Suprapubic skin (tissue), 4 donors: ENCODE data around the gene OR4Q2. TPM values are rescaled to one million over a fixed set of nuclear protein-coding genes. Genes with fewer than 3 reads are reported as not detected.
"Not testable (repeated sequence)": the region's sequence is repeated elsewhere in the genome, so short reads cannot be mapped to it uniquely, and the experiment has no call there.

Experiments used
- DNase-seq, 2 donors: peaks; one replicate each; pipeline ENCODE4 v3.0.0-alpha.2; 2019; ENCODE audit warnings: low spot score in 2 of 2
- H3K27ac ChIP-seq: fragments of 200-600 bp; sonication (generic); one replicate; pipeline ENCODE4 v1.5.1; 2019
- H3K27me3 ChIP-seq: fragments of 200-600 bp; sonication (generic); one replicate; pipeline ENCODE4 v1.5.1; 2019
- H3K36me3 ChIP-seq: fragments of 200-600 bp; sonication (generic); one replicate; pipeline ENCODE4 v1.5.1; 2019
- H3K4me1 ChIP-seq: fragments of 200-600 bp; sonication (generic); one replicate; pipeline ENCODE4 v1.5.1; 2019
- H3K4me3 ChIP-seq: fragments of 200-600 bp; sonication (generic); one replicate; pipeline ENCODE4 v1.5.1; 2019; ENCODE audit warnings: mild to moderate bottlenecking
- H3K9me3 ChIP-seq: fragments of 200-600 bp; sonication (generic); one replicate; pipeline ENCODE4 v1.5.1; 2019
- CTCF ChIP-seq, 2 donors: fragments of 200-600 bp in 1 of 2; fragments of 450-650 bp in 1 of 2; sonication (generic) in 1 of 2; IDR thresholded peaks; one replicate each; pipeline ENCODE4 v1.5.1; 2016 to 2019; ENCODE audit warnings: antibody characterized with exemption in 2 of 2, mild to moderate bottlenecking in 1 of 2, moderate library complexity in 1 of 2
- EP300 ChIP-seq: sonication (generic); formaldehyde crosslinking; IDR thresholded peaks from one replicate; pipeline ENCODE4 v1.6.1; 2017; ENCODE audit warnings: antibody characterized with exemption
- POLR2A ChIP-seq, 2 donors: fragments of 450-650 bp; IDR thresholded peaks; one replicate each; pipeline ENCODE4 v1.6.1; 2017; ENCODE audit warnings: antibody characterized with exemption in 2 of 2, mild to moderate bottlenecking in 2 of 2, moderate library complexity in 2 of 2
- POLR2AphosphoS5 ChIP-seq, 3 donors: sonication (generic); formaldehyde crosslinking; IDR thresholded peaks; one replicate each; pipeline ENCODE4 v1.6.1; 2017; ENCODE audit warnings: antibody characterized with exemption in 3 of 3
- WGBS: methylation state at CpG from one replicate; pipeline ENCODE4 v1.1.5; 2018; 5-methylcytosine and 5-hydroxymethylcytosine counted together
- total RNA-seq, 4 donors: library from RNA; depleted of rRNA; stranded (reverse); fragments of >200 nt; gene quantifications; one replicate each; pipeline ENCODE4 v1.1.0, GENCODE V29; 2016

Gene OR4Q2
- total RNA-seq, result not detected

DNA sequence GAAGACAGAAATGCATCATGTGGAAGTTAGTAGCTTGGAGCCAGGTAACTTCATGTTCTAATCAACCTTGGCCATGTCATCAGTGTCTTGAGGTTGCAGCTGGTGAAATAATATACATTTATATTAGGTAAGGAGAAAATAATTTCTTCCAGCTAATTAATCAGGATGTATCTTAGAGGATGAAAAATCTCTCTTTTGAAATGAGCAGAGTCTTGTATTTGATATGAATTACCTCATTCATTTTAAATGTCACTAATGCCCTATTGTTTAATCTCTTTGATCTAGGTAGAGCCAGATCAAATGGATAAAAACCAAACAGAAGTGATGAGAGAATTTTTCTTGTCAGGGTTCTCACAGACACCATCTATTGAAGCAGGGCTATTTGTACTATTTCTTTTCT, at the start of gene OR4Q2:
TSS of gene OR4Q2 (plus strand) at position 301 of the 400 bp plus-strand sequence.
- no peak for DNase-seq
- Histone ChIP-seq H3K4me1 (no peaks in the 10 kb centered on the region), H3K36me3 (no peaks in the 10 kb centered on the region), H3K27ac (no peak within 1 kb of the TSS), H3K27me3 (no peaks in the 10 kb centered on the region), H3K4me3 (no peak within 1 kb of the TSS), H3K9me3 (no peaks in the 10 kb centered on the region)
- TF ChIP-seq CTCF (IDR thresholded peaks at IDR 0.05) (no peak), EP300 (no peak), POLR2A (IDR thresholded peaks at IDR 0.05) (no peak), POLR2AphosphoS5 (IDR thresholded peaks at IDR 0.05) (no peak)

DNA sequence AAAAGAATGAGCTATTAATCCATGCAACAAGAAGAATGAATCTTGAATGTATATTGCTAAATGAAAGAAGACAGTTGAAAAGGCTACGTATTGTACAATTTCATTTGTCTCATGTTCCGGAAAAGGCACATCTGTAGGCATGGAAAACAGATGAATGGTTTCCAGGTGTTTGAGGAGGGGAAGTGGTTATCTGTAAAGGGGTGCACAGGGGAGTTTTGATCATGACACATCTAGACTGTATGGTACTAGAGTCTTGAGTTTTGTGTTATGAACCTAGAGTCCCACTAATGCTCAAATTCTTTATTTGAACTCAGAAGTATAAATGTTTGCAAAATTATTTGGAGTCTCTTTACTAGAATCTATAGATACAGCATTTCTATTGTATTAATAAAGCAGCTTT, 32.2 kb upstream of the OR4Q2 start:
- not testable (repeated sequence) for H3K4me1 ChIP-seq, H3K4me3 ChIP-seq, H3K36me3 ChIP-seq, DNase-seq, H3K27ac ChIP-seq, H3K9me3 ChIP-seq, H3K27me3 ChIP-seq
- WGBS, result 50% methylated on average over 2 of the region's 2 CpGs

- no peak for DNase-seq
- no peaks in the 10 kb centered on the region for H3K9me3 ChIP-seq
- WGBS, result 71% methylated on average over 1 of the region's 1 CpG
- no peaks in the 10 kb centered on the region for H3K4me1 ChIP-seq
- H3K4me3 ChIP-seq, result no peak overlapping the region
- no peaks in the 10 kb centered on the region for H3K27me3 ChIP-seq
- no peaks in the 10 kb centered on the region for H3K36me3 ChIP-seq
- no peak overlapping the region for H3K27ac ChIP-seq
- TF ChIP-seq POLR2A (IDR thresholded peaks at IDR 0.05) (no peak), POLR2AphosphoS5 (IDR thresholded peaks at IDR 0.05) (no peak), EP300 (no peak), CTCF (IDR thresholded peaks at IDR 0.05) (no peak)
Measured at GRCh38 chr14:19974844-19975243, 27.1 kb upstream of the OR4Q2 start.

DNA sequence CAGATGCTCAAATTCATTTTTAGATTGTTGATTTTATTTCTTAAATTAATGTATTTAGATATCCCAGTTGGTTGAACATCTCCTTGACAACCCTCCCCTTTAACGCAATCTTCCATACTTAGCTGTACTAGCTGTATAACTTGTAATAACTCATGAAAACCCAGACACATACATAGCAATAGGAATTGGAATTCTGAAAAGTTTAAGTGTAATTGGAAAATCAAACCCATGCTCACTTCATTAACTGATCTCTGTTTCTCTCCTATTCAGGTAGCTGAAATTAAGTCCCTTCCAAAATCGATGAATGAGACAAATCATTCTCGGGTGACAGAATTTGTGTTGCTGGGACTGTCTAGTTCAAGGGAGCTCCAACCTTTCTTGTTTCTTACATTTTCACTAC, 26.7 kb upstream of the OR4Q2 start, which contains the start of gene OR4K15:
TSS of gene OR4K15 (plus strand) at position 301 of the 400 bp plus-strand sequence. CDS start at position 301, 0 bp downstream.
- H3K36me3 ChIP-seq, result no peaks in the 10 kb centered on the region
- no peaks in the 10 kb centered on the region for H3K9me3 ChIP-seq
- H3K27ac ChIP-seq, result no peak within 1 kb of the TSS
- no peaks in the 10 kb centered on the region for H3K27me3 ChIP-seq
- H3K4me3 ChIP-seq, result no peak within 1 kb of the TSS
- H3K4me1 ChIP-seq, result no peaks in the 10 kb centered on the region
- WGBS, result 97% methylated on average over 3 of the region's 3 CpGs
- no peak for TF ChIP-seq CTCF (IDR thresholded peaks at IDR 0.05)
- TF ChIP-seq EP300, result no peak
- TF ChIP-seq POLR2A (IDR thresholded peaks at IDR 0.05), result no peak
- TF ChIP-seq POLR2AphosphoS5 (IDR thresholded peaks at IDR 0.05), result no peak
- DNase-seq, result no peak

DNA sequence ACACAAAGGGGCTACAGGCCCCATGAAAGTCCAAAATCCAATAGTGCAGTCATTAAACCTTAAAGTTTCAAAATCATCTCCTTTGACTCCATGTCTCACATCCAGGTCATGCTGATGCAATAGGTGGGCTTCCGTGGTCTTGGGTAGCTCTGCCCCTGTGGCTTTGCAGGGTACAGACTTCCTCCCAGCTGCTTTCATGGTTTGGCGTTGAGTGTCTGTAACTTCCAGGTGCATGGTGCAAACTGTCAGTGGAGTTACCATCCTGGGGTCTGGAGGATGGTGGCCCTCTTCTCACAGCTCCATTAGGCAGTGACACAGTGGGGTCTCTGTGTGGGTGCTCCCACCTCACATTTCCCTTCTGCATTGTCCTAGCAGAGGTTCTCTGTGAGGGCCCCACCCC, 8.5 kb upstream of the OR4Q2 start:
- WGBS, result 75% methylated on average over 2 of the region's 2 CpGs
- Histone ChIP-seq H3K27me3 (no peaks in the 10 kb centered on the region), H3K27ac (no peak overlapping the region), H3K4me3 (no peak overlapping the region), H3K9me3 (no peaks in the 10 kb centered on the region), H3K4me1 (no peaks in the 10 kb centered on the region), H3K36me3 (no peaks in the 10 kb centered on the region)
- no peak for TF ChIP-seq EP300
- TF ChIP-seq POLR2A (IDR thresholded peaks at IDR 0.05), result no peak
- TF ChIP-seq CTCF (IDR thresholded peaks at IDR 0.05), result no peak
- no peak for TF ChIP-seq POLR2AphosphoS5 (IDR thresholded peaks at IDR 0.05)
- DNase-seq, result no peak

DNA sequence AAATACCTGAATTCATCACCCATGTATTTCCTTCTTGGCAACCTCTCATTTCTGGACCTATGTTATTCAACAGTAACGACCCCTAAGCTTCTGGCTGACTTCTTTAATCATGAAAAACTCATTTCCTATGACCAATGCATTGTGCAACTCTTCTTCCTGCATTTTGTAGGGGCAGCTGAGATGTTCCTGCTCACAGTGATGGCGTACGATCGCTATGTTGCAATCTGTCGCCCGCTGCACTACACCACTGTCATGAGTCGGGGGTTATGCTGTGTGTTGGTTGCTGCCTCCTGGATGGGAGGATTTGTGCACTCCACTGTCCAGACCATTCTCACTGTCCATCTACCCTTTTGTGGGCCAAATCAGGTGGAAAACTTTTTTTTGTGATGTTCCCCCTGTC, 356 bp downstream of the OR4Q2 start:
- 65% methylated on average over 7 of the region's 7 CpGs for WGBS
- Histone ChIP-seq H3K4me1 (no peaks in the 10 kb centered on the region), H3K9me3 (no peaks in the 10 kb centered on the region), H3K27ac (no peak overlapping the region), H3K4me3 (no peak overlapping the region), H3K27me3 (no peaks in the 10 kb centered on the region), H3K36me3 (no peaks in the 10 kb centered on the region)
- DNase-seq, result no peak
- TF ChIP-seq POLR2A (IDR thresholded peaks at IDR 0.05) (no peak), CTCF (IDR thresholded peaks at IDR 0.05) (no peak), EP300 (no peak)
